ENCODE results near the gene SERF1A. TPM values are rescaled to one million over a fixed set of nuclear protein-coding genes. Genes with fewer than 3 reads are reported as not detected.
"Not testable (repeated sequence)": the region's sequence is repeated elsewhere in the genome, so short reads cannot be mapped to it uniquely, and the experiment has no call there.

Gene SERF1A
- total RNA-seq, result 10 to 100 TPM in 1 of 2 experiments, 1 to 10 TPM in 1; 9.9 to 11.9 TPM

GRCh38 chr5:70900533-70901271, at the start of gene SERF1A:
SERF1A (plus strand) TSS chr5:70900669; CDS start chr5:70900870, 201 bp downstream.
- CTCF ChIA-PET, POLR2A ChIA-PET: not testable (repeated sequence)

DNA sequence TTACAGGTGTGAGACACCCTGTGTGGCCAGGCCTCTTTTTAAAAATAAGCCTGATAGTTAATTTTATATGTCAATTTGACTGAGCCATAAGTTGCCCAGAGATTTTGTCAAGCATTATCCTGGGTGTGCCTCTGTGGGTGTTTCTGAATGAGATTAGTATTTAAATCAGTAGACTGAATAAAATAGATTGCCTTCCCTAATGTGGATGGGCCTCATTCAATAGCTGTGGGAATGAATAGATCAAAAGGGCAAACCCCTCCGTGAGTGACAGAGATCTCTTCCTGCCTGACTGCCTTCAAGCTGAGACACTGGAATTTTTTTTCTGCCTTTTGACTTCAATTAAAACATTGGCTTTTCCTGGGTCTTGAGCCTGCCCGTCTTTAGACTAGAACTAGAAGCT, 33.7 kb upstream of the SERF1A start:
- CTCF ChIA-PET, POLR2A ChIA-PET: not testable (repeated sequence)

DNA sequence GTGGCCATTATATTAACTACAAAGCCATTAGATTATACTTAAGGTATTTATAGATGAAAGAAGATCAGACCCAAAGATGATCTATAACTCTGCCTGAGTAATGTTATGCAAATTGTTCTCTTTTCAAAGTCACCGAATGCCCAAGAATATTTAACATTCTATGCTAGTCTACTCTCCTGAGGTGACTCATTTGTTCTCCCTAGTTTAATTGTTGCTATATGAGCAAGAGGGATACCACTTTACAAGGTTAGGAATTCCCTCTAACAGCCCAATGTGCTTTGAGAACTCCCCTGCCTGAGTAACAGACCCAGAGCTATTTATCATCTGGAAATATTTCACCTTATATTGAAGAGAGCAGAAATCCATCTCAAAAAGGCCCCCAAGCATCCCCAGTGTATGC, 29.8 kb upstream of the SERF1A start:
- POLR2A ChIA-PET, CTCF ChIA-PET: not testable (repeated sequence)

DNA sequence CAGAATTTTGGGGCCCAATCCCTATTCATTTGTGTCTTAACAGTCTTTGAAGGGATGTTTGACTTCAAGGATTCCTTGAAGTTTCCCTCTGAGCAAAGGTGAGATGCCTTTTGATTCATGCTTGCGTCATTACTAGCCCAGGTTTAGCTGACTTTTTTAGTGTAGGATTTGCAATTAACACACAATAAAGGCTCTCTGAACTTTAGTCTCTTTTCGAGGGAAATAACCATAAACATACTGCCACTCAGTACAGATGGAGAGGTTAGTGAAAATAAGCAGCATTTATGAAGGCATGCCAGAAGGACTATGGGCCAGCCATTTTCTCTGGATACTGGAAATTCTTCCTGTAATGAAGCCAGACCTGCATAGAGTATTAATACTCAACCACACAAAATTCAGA, 4.4 kb upstream of the SERF1A start:
- POLR2A ChIA-PET, CTCF ChIA-PET: not testable (repeated sequence)

DNA sequence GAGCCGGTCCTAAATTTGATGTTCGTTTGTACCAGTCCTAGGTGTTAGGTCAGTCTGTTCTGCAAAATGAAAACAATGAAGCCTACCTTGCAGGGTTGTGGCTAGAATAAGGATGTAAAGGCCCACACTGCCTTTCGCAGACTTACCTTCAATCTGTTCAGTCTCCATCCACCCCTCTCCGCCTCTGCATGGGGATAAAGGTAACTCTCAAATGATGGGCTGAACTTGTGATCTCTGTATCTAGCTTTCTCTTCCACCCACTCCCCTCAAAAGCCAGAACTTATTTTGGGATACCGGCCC, 753 bp downstream of the SERF1A start:
- POLR2A ChIA-PET, CTCF ChIA-PET: not testable (repeated sequence)

- CTCF ChIA-PET, POLR2A ChIA-PET: not testable (repeated sequence)
Observed at GRCh38 chr5:70906624-70907023, 6.2 kb downstream of the SERF1A start.

DNA sequence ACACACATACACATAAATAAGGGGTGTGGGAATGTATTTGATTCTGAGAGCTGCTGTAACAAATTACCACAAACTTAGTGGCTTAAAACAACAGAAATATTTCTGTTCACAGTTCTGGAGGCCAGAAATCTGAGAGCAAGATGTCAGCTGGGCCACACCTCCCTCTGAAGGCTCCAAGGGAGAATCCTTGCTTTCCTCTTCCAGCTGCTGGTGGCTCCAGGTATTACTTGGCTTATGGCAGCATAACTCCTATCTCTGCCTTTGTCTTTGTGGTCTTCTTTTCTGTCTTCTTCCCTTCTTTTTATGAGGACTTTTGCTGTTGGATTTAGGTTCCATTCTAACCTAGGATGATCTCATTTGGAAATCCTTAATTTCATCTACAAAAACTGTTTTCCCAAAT, 16.4 kb downstream of the SERF1A start:
- CTCF ChIA-PET, POLR2A ChIA-PET: not testable (repeated sequence)

GRCh38 chr5:70925211-70925562, 24.7 kb downstream of the SERF1A start:
- CTCF ChIA-PET, POLR2A ChIA-PET: not testable (repeated sequence)

- POLR2A ChIA-PET, CTCF ChIA-PET: not testable (repeated sequence)
Observed at GRCh38 chr5:70931709-70932368, 31.4 kb downstream of the SERF1A start.

GRCh38 chr5:70932560-70932959, 32.1 kb downstream of the SERF1A start:
- CTCF ChIA-PET, POLR2A ChIA-PET: not testable (repeated sequence)

- POLR2A ChIA-PET, CTCF ChIA-PET: not testable (repeated sequence)
Observed at GRCh38 chr5:70953068-70953467, 52.6 kb downstream of the SERF1A start.

Other genes starting within 250 kb of the SERF1A start
- gene SMN1, start 24.4 kb downstream of the SERF1A start, total RNA-seq, result 10 to 100 TPM; 80.5 to 83.1 TPM
- 1 to 10 TPM; 1.6 to 2.2 TPM for gene NAIP, start 124.7 kb downstream of the SERF1A start, total RNA-seq
- gene GTF2H2, start 167.0 kb downstream of the SERF1A start, total RNA-seq, result 10 to 100 TPM; 50.2 to 51.5 TPM

Data from activated CD8-positive, alpha-beta memory T cell treated with anti-CD3 and anti-CD28 coated beads for 36 hours (primary cell).